Heart left ventricle (tissue), 16 donors: Measurements from ENCODE around the gene WNK2. TPM values are rescaled to one million over a fixed set of nuclear protein-coding genes. Genes with fewer than 3 reads are reported as not detected.

ENCODE experiments used
- ATAC-seq, 4 donors: fragments of 200-7000 bp; cut with Tn5 transposase; one replicate each; pipeline ENCODE4 v1.9.1; 2020 to 2022; ENCODE audit warnings: moderate library complexity in 4 of 4, mild to moderate bottlenecking in 3 of 4, moderate number of reproducible peaks in 1 of 4
- DNase-seq, 5 donors: peaks; one replicate each; pipeline ENCODE4 v3.0.0-alpha.2; 2020
- H3K27ac ChIP-seq, 12 donors: fragments of 200-600 bp; sonication (generic) in 4 of 12; one replicate each; pipeline versions ENCODE4 v1.5.0 to v1.8.0; 2016 to 2022; ENCODE audit warnings: mild to moderate bottlenecking in 2 of 12
- H3K27me3 ChIP-seq, 9 donors: fragments of 200-600 bp; sonication (generic) in 2 of 9; one replicate each; pipeline versions ENCODE4 v1.5.1 to v1.8.0; 2016 to 2022; ENCODE audit warnings: mild to moderate bottlenecking in 3 of 9
- H3K36me3 ChIP-seq, 9 donors: fragments of 200-600 bp; sonication (generic) in 2 of 9; one replicate each; pipeline versions ENCODE4 v1.5.0 to v1.8.0; 2018 to 2022; ENCODE audit warnings: mild to moderate bottlenecking in 2 of 9
- H3K4me1 ChIP-seq, 12 donors: fragments of 200-600 bp; sonication (generic) in 4 of 12; one replicate each; pipeline versions ENCODE4 v1.5.0 to v1.8.0; 2016 to 2022; ENCODE audit warnings: mild to moderate bottlenecking in 3 of 12
- H3K4me3 ChIP-seq, 12 donors: fragments of 200-600 bp; sonication (generic) in 4 of 12; one replicate each; pipeline versions ENCODE4 v1.5.0 to v1.8.0; 2017 to 2022; ENCODE audit warnings: mild to moderate bottlenecking in 9 of 12, moderate library complexity in 4 of 12
- H3K9me3 ChIP-seq, 12 donors: fragments of 200-600 bp; sonication (generic) in 4 of 12; one replicate each; pipeline versions ENCODE4 v1.5.0 to v1.8.0; 2016 to 2022; ENCODE audit warnings: mild to moderate bottlenecking in 1 of 12
- CTCF ChIP-seq, 12 donors: fragments of 200-600 bp; sonication (generic) in 4 of 12; IDR thresholded peaks; one replicate each; pipeline versions ENCODE4 v1.5.0 to v1.8.0; 2018 to 2022; ENCODE audit warnings: antibody characterized with exemption in 12 of 12, mild to moderate bottlenecking in 5 of 12
- POLR2A ChIP-seq, 2 donors: fragments of 450-650 bp; IDR thresholded peaks; one replicate each; pipeline ENCODE4 v1.6.1; 2017; ENCODE audit warnings: antibody characterized with exemption in 2 of 2, mild to moderate bottlenecking in 2 of 2, moderate library complexity in 2 of 2
- WGBS, 4 donors: extraction: QIAGEN DNeasy Blood & Tissue Kit in 2 of 4; methylation state at CpG; one replicate each; pipeline versions ENCODE4 v1.1.5 to v1.1.7; 2013 to 2018; 5-methylcytosine and 5-hydroxymethylcytosine counted together
- intact Hi-C, 10 donors: fragments of 100-400 bp; cut with DNase I; formaldehyde crosslinking; loops; one replicate each; pipeline versions ENCODE4 v1.11.1 to v1.14.2; 2022
- polyA plus RNA-seq, 2 donors: library from polyadenylated mRNA; stranded (reverse); fragments of 200-250 nt; gene quantifications; one replicate each; pipeline ENCODE4 v1.2.3, GENCODE V29; 2013
- total RNA-seq, 9 donors: library from RNA; depleted of rRNA in 2 of 9; stranded (reverse); fragments of >200 nt in 2 of 9; fragmentation: NEBNext Ultra II Directional in 3 of 9; extraction: Animal tissue kit (Norgen Biotek cat#: 25700) in 3 of 9; gene quantifications; one replicate each; pipeline versions ENCODE4 v1.1.0 to v1.2.4, GENCODE V29; 2016 to 2023
- donor health status: ischemic (EF 13 %, LVEDD 7.1; RV severe dilation, severe dysfunction).
- donor health status: healthy with polysubstance abuse.
- donor health status: DM: no; HTN: yes; CAD: no.
- donor health status: DM: no; HTN: no; CAD: no.
- donor health status: ischemic (EF 25% LVEDD 6.9; RV normal size, moderate dysfunction).
- donor health status: ischemic (EF 25% LVEDD 5.7; RV mildly dilated, moderate dysfunction).
- donor health status: healthy.
- donor health status: DM: yes; HTN: yes; CAD: no.
- donor health status: ischemic (EF 35%, LVEDD 5.7; RV mildly dilated, moderate dysfunction).
- donor health status: nonischemic (EF 11% LVEDD 7.7; RV severe dilation, severe dysfunction).
- donor health status: DM: yes; HTN: yes; CAD: no.
- donor health status: PGD.
- donor health status: ischemic (EF 29% LVEDD 5.4; RV normal size, mild dysfunction).
- donor health status: nonischemic (EF 23%, LVEDD 6.1; RV moderate dilation, normal function).

Gene WNK2
- total and polyA plus RNA-seq, 11 donors = 29.4 to 206 (median 112) TPM

- intact Hi-C loops = loop anchor here in 2 of 10 donors (1.0 to 5.0 kb wide), 3 partner anchors 18 to 60 kb away; no protein-coding TSS in a partner anchor
- peak overlapping the region; percentile 62 to 98 (median 87) for H3K27ac ChIP-seq
- H3K27me3 ChIP-seq = peaks cover 0 to 40% (median 0%) of the 10 kb centered on the region in 9 donors
- peak overlapping the region in 8 of 12 donors; percentile 43 to 82 (median 68) for H3K4me3 ChIP-seq
- DNase-seq (peak; percentile 71 to 88 (median 76)), ATAC-seq (peak; percentile 51 to 77 (median 62))
- peaks cover 3 to 84% (median 19%) of the 10 kb centered on the region in 12 donors for H3K4me1 ChIP-seq
- TF ChIP-seq POLR2A (IDR thresholded peaks at IDR 0.05) (no peak), CTCF (IDR thresholded peaks at IDR 0.05) (no peak)
- H3K9me3 ChIP-seq = no peaks in the 10 kb centered on the region
- 32 to 54% (median 35%) methylated on average over 5 to 9 of the region's 9 CpGs for WGBS, 4 donors
- no peaks in the 10 kb centered on the region for H3K36me3 ChIP-seq
Measured at GRCh38 chr9:93187047-93187446, 3.1 kb downstream of the WNK2 start.

- 27 to 56% (median 43%) methylated on average over 5 of the region's 5 CpGs for WGBS, 4 donors
- Histone ChIP-seq H3K36me3 (no peaks in the 10 kb centered on the region), H3K9me3 (no peaks in the 10 kb centered on the region), H3K4me3 (peak overlapping the region in 6 of 12 donors; percentile 18 to 82 (median 68)), H3K4me1 (peaks cover 3 to 84% (median 18%) of the 10 kb centered on the region in 12 donors), H3K27me3 (peaks cover 0 to 35% (median 0%) of the 10 kb centered on the region in 9 donors), H3K27ac (peak overlapping the region; percentile 62 to 98 (median 87))
- ATAC-seq (peak; percentile 68 to 87 (median 76)), DNase-seq (peak; percentile 58 to 86 (median 66))
- intact Hi-C loops = loop anchor here in 2 of 10 donors (1.0 to 5.0 kb wide), 3 partner anchors 18 to 60 kb away; no protein-coding TSS in a partner anchor
- TF ChIP-seq CTCF (IDR thresholded peaks at IDR 0.05) = no peak
- no peak for TF ChIP-seq POLR2A (IDR thresholded peaks at IDR 0.05)
Measured at GRCh38 chr9:93187574-93187973, 3.6 kb downstream of the WNK2 start.

GRCh38 chr9:93188426-93189368, 4.8 kb downstream of the WNK2 start:
- 50 to 59% (median 54%) methylated on average over 14 of the region's 14 CpGs for WGBS, 4 donors
- DNase-seq (peak in 1 of 5 donors; percentile 29), ATAC-seq (no peak)
- intact Hi-C loops = loop anchor here in 1 of 10 donors (5.0 kb wide), 1 partner anchor 59 kb away; no protein-coding TSS in a partner anchor
- Histone ChIP-seq H3K4me1 (peaks cover 3 to 84% (median 21%) of the 10 kb centered on the region in 12 donors), H3K27ac (peak overlapping the region in 11 of 12 donors; percentile 62 to 98 (median 87)), H3K36me3 (no peaks in the 10 kb centered on the region), H3K27me3 (peaks cover 0 to 27% (median 0%) of the 10 kb centered on the region in 9 donors), H3K4me3 (no peak overlapping the region), H3K9me3 (no peaks in the 10 kb centered on the region)
- no peak for TF ChIP-seq POLR2A (IDR thresholded peaks at IDR 0.05)
- TF ChIP-seq CTCF (IDR thresholded peaks at IDR 0.05) = no peak
